Measurements from ENCODE around the gene PAM16.

Gene PAM16

DNA sequence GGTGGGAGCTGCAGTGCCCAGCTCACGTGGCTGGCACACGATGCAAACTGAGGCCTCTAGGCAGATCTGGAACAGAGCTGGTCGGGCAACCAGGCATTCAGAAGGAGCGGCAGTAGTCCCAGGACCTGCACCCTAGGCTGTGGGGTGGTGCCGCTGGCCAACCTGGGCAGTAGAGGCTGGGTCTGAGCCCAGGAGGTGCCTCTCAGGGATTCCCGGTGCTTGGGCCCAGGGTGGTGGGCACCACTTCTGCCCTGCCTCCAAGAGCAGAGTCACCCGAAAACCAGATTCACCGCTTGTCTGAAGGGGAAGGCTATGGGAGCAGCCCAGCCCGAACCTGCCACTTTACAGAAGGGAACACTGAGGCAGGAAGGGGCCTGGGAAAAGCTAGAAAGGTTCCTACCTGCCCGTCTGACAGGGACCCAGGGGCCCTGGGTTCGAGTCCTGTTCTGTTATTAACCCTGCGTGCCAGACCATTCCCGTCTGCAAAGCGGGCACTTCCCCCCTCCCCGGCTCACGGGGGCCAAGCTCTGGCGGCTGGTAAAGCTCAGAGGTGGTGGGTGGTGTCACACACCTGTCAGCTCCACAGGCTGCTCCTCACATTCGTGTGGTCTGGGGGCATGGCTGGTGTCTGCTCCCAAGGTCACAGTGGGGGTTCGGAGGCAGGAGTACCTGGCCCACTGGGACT is 18.4 kb downstream of the PAM16 start:
- no peak for DNase-seq

DNA sequence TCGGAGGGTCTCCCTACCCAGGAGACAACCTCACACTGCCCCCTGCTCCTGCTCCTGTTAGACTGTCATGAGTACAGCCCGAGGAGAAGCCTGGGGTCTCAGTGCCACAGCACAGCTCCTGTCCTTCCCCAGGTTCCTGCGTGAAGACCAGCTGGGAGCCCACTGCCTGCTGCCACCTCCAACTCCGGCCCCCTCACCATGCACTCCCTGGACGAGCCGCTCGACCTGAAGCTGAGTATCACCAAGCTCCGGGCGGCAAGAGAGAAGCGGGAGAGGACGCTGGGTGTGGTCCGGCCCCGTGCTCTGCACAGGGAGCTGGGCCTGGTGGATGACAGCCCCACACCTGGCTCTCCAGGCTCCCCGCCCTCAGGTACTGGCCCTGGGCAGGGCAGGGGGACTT is 19.0 kb downstream of the PAM16 start:
- no peak for DNase-seq

DNA sequence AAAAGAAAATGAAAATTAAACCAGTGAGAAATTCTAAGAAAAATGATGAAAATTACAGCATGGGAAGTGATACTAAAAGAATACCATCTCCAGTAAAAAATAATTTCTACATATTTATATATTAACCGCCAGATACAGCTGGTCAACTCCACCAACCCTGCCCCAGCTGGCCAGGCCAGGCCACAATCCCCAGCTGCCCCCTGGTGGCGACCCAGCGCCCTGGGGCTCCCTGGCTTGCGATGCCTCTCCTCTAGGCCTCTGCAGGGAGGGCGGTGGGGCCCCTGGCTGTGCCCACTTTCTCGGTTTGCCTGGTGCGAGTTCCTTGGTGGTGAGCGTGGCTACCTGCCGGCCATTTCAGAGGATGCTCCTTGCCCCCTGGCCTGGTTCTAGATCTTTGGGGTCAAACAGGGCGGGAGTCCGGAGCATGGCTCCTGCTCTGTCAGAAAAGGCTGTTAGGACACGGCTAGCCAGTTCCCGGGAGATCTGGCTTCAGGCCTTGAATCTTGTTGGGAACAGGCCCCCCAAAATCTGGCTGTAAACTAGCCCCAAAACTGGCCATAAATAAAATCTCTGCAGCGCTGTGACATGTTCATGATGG is 20.7 kb downstream of the PAM16 start:
- peak; percentile 26 for DNase-seq

DNA sequence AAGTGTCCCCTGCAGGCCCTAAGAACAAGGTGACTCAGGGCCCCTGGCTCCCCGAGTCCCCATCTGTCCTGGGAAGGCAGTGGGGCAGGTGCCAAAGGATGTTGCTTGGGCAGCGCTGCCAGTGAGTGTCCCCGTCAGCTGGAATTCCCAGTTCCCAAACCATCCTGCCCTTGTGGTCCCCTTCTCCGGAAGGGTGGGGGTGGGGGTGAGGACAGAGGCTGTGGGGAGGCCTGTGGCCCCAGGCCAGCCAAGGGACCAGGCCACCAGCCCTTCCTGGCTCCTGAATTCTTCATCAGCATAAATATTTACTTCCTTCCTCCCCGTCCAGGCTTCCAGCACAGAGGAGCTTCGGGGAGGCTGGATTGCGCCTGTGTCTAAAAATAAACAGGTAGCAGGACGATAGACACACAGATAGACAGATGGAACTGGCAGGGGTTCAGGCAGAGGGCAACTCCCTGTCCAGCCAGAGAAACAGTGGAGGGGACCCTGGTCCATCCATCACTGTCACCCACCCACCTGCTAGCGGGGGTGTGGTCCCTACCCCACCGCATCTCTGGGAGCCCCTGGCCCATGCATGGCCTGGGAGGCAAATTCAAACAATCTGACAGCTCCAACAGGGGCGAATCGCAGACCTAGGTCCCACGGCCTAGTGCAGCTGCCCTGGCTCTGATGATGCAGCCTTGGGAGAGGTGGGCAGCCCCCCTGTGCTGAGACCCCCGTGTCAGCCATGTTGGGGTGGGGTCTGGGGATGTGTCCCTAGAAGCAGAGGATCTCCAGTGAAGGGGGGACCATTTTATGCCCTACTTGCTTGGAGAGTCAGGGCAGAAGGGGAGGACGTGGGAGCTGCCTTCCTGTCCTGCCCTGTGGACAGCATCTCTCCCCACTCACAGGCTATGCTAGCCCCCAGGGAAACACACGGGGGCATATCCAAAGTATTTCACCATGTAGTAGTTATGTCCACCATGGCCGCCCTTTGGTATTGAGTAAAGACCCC is 22.0 kb downstream of the PAM16 start:
- DNase-seq: no peak

DNA sequence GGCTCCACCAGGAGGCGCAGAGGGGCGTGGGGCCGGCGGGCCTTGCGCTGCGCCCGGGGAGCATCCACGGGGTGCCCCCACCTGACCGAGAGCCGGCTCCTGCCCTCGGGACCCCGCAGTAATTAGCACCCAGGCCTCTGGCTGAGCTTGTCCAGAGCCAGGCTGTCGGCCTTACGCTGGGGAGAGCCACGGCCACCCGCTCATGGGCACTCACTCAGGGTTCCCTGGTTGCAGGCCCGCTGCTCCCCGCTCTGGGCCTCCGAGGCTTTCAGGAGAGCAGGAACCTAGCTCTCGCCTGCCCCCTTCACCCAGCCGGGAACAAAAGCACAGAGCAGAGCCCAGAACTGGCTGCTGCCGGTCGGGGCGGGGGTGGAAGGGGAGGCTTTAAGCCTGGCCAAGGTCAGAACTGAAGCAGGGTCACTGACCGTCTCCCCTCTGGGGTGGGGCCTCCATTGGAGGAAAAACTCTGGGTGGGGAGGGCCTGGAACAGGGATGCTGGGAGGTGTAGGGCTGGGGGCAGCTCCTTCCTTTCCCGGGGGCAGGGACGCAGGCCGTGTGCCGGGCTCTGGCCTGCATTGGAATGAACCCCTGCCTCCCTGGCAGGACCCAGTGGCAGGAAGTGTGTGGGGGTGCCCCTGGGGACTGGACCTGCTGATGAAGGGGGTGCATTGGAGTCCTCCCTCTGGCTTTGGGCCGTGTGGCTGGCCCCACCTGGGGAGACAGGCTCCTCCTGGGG is 22.9 kb downstream of the PAM16 start:
- no peak for DNase-seq

DNA sequence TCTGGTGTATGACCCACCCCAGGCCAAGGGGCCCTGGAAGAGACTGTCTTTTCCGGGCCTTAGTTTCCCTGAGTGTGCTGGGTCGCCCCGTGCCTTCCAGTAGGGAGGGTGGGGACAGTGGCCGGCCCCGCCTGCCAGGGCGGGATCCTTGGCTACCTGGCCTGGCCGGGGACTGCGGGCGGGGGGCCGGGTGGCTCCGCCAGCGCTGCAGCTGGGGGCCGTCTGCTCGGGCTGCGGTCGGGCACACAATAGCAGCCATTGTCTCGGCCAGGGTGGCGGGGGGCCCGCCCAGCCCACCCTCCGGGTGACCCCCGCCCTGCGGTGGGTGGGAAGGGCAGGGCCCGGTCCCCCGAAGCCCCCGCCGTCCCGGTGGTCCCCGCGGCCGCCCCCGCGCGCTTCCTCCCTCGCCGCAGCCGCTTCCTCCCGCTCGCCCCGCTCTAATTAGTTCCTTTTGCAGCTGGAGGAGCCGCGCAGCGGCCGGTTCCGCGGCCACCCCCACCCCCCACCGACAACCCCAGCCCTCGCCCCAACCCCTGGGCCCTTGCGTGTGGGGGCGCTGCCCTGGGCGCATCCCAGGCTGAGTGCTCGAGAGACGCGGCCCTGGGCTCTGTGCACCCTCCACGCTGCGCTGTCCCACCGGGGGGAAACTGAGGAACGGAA is 23.6 kb downstream of the PAM16 start:
- no peak for DNase-seq

DNA sequence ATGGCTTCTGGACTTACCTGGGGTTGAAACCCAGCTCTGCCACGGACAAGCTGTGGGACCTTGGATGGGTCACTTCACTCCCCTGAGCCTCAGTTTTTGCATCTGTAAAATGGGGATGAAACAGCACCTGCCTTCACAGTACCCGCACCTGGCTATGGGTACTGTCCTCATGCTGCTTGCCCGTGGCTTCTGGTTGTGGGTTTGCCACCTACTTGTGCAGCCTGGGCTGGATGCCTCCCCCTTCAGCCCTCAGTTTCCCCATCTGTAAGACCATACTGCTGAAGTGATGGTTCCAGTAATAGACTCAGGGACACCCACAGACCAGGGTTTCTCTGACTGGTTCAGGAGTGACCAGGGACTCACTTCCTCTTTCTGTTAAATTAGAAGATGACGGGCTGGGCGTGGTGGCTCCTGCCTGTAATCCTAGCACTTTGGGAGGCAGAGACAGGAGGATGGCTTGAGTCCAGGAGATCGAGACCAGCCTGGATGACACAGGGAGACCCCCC is 25.8 kb downstream of the PAM16 start:
- DNase-seq: no peak

DNA sequence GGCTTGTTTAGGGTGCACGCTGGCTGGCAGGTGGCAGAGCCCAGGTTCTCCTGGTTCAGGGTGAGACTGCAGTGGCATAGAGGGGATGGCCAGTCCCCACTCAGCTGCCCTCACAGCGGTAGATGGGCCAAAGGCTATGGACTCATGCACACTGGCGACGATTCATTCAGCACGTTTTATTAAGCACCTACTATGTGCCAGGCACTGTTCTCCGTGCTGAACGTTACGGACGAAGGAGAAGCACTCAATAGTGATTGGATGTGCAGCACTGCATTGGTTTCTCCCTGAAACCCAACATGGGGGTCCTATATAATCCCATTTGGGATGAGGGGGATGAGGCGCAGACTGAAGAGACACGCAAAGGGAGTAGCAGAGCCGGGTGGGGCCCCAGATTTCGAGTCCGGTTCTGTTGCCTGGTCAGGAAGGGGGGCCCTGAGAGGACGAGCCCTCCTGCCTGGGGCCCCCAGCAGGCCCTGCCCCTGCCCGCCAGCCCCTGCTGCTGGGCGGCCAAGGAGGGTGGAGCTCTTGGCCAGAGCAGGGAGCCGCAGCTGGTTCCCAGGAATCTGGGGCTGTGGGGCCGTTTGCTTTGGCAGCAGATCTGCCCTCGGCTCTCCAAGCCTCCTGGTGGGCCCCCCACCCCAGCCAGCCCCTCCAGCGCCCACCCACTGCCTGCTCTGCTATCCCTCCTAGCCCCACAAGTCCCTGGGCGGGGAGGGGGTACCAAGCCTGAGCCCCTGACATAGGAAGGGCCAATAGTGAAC is 26.4 kb downstream of the PAM16 start:
- no peak for DNase-seq

DNA sequence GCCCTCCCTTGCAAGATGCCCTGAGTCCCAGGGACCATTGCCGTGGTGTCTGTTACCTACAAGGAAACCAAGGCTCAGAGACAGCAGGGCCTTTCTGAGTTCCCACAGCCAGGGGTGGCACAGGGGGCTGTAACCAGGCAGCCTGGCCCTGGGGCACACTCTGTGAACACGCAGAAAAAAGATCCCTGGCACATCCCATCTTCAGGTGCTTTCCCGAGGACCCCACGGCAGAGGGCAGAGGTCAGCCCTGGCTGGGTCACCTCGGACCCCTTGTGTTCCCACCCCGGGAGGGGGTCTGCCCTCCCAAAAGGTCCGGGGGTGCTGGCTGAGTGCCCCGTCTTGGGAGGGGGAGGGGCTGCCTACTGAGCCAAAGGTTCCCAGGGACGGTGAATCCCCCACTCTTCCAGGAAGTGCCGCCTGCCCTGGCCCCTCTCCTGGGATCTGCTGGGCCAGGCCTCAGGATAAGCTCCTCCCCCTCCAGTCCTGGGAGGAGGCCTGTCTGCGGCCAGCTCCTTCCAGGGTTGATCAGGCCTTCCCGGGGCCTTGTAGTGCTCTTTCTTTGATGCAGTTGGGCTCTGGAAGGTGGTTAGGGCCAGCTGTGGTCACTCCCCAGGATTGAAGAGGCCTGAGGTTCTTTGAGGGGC is 27.2 kb downstream of the PAM16 start:
- DNase-seq: no peak

DNA sequence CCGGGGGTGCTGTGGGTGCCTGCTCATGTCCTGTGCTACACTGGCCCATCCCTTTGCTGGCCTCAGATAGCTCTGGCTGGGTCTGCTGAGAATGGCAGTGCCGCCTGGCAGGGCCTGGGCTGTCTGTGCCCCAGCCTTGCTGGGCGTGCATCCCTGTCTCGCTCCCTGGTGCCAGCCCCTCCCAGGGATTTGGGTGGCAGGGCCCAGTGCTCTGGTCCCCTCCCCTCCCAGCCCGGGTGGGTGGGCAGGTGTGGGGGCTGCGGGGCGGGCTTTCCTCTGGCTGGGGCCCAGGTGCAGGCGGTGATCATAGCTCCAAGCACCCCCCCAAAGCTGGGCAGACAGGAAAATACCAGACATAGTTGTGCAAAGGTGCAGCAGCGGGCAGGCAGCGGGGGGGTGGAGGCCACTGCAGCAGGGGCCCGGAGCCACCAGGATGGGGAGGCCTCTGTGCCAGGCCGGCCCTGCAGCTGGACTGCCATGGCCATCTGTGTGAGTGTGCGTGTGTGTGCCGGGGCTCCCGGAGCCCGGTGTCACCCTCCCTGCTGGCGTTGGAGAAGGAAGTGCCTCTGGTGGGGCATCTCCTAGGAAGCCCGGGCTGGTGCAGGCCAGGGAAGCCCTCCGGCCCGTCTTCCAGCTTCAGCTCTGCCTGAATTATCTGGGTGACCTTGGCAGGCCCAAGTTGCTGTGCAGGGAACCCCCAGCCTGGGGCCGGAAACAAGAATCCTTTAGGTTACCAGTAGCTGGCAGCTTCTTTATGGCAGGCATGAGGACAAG is 27.9 kb downstream of the PAM16 start:
- no peak for DNase-seq

DNA sequence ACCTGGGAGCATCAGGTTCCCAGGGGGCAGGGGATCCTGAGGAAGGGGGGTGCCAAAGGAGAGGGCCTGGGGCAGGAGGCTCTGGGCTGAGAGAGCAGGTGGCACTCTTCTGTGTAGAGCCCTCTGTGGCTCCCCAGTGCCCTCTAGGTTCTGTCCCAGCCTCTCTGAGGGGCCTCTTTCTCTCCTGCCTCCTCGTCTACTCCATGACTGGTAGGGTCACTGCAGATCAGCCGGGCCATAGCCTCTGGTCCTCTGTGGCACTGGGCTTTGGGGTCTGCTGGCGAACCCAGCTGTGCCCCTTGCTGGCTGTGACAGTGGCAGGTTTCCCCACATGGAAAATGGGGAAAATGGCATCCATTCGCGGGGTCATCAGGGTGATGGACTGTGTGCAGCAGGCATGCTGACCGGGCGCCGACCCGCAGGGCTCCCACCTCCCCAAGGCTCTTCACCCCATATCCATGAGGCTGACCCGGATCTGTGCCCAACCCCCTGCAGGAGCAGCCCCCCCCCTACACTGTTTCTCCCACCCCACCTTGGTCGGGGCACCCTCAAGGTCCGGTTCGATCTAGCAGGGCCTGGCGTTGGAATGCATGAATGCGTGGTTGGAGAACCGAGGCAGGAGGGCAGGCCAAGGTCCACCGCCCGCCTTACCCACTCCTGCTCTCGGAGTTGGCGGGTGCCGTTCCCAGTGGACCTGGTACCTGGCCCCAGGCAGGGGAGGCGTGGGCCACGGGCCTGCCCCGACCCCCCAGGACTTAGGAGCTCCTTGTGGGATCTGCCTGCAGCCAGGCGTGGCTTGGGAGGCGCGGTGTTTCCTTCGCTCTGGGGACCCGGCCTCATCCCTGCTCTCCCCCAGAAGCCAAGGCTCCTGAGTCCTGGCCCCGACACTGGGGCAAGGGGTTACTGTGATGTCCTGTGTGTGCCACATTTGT is 28.7 kb downstream of the PAM16 start:
- DNase-seq: no peak

DNA sequence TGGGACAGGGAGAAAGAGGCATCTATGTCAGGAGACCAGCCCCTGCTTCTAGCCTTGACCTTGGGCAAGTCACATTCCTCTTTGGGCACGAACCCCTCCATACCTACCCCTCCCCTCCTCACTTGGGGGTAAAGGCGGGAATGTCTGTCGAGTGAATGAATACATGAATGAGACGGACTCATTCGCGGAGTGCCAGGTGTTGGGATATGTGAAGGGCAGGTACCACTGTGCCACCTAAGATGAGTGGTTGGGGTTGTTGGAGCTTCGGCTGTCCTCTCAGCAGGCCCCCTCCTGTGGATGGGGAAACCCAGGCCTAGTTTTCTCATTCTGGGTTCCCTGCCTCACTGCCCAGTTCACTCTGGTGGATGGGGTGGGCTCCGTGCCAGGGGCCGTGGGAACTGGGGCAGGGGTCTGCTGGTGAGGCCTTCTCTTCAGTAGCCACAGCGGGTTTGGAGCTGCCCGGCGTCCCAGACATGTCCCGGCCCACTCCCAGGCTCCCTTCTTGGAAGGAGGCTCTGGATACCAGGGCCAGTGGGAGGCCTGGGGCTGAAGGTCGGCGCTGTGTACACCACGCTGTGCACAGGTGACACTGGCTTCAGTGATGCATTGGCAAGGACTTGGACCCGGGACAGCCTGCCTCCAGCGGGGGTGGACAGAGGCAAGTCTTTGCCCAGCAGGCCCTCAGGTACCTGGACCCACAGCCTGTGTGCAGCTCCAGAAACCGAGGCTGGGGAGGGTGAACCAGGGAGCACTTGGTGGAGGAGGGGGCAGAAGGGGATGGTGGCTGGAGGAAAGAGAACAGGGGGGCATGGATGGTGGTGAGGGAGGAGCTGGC is 29.6 kb downstream of the PAM16 start:
- DNase-seq: no peak

DNA sequence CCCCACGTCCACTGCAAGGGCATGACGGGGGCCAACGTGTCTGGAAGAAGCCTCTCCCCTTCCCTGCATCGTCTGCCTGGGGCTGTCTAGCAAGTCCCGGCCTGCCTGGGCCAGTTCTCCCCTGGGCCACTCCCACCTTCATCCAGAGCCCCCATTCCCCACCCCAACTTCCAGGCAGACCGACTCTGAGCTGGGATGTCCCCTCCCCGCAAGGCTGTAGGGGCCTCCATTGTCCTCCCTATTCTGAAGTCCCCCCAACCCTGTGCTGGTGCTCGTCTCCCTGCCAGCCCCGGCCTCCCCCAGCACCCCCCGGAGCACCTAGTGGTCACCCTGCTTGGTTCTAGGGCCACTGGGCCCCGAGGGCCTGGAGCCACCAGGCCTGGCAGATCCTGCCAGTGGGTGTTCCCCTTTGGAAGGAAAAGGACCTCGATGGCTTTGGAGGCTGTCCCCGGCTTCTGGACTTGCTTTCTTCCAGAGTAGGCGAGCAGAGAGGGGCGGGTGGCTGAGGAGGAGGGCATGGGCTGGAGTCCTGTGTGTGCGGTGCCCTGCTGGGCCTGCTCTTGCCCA is 30.5 kb downstream of the PAM16 start:
- no peak for DNase-seq

DNA sequence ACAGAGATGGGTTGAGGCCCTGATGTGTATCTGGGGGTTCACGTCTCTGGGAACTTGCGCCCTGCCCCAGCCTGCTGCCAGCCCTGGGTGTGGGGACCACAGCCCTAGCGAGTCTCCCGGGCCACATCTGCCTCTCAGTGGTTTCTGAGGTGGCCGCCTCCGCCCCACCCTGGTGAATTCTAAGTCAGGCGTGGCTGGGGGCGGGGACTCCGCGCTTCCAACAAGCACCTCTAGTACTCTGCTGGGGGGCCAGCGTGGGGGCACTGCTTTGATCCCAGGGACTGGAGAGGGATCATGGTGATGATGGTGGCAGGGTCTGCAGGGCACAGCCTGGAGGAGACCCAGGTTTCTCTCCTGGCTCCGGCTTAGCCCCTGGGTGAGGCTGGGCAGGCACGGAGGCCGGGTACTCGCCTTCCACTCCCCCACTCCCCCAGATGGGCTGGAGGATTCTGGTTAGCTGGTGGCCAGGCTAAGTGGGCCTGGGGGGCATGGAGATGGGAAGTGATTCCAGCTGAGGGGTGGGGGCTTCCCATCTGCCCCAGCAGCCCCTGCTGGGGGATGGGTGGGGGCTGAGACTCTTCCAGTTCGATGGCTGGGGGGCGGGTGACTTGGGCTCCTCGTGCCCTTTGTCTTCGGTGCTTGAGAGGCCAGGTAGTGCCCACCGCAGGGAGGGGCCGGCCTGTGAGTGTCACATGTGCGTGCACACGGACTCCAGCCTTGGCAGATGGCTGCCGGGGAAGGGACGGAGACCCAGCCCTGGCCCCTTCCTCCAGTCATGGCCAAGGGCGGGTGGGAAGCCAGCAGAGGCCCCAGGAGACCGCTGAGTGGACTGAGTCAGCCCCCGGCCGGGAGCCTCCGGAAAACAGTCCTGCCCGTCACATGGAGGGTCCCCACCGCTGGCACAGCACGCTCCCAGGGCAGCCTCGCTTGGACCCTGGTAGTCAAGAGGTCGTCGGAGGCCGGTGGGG is 31.4 kb downstream of the PAM16 start:
- DNase-seq: no peak

DNA sequence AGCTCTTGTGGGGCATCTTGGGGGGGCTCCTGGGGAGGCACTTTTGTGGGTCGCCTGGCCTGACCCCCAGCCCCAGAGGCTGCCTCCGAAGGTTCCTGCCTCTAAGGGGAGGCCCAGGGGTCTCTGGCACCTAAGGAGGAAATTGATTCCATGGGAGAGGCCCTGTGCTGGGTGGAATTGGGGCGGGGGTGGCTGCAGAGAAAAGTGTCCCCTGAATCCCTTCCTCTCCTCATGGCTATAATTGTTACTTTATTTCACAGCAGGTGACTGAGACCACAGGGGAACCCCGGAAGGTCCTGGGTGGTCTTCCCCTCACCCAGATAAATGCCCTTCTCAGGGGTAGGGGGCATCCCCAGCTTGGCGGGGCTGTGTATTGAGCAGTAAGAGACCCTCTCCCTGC is 32.2 kb downstream of the PAM16 start:
- no peak for DNase-seq

DNA sequence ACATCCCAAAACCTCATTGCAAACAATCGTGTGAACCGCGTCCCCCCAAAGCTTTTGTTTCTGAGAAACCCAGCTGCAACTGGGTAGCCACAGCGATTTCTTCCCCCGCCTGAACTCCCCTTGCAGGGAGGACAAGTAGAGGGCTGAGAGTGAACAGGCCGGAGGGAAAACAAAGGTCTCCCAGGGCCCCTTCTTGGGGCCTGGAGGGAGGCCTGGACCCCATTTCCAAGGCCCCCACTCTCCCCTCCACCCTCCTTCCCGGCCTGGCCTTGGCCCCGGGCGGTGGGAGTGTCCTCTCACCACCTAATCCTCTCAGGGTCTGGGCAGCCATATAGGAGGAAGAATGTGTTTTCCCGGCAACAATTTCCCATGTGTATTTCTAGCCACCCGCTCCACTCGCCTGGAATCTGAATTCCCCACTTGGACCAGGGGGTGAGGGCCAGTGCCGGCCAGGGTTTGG is 32.6 kb downstream of the PAM16 start:
- DNase-seq: no peak

Data from NCI-H345 (cell line).